ENCODE data around the gene LPP.

LPP gene

DNA sequence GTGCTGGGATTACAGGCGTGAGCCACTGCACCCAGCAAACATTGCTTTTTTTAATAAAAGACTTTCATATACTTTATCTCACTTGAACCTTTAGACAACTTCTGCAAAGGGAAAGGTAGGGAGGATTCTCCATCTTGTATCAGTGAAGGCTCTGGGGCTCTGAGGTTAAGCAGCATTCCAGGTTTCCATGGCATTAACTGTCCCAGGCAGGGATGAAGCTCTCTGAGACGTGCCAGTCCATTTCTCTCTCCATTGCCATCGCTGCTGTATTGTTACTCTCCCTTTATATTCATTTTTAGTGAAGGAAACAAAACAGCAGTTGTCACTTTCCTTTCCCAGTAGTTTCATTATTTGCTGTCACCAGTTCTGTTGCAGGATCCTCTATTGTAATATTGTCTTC lies 342.4 kb downstream of the LPP start:
- DNase-seq, result no peak

DNA sequence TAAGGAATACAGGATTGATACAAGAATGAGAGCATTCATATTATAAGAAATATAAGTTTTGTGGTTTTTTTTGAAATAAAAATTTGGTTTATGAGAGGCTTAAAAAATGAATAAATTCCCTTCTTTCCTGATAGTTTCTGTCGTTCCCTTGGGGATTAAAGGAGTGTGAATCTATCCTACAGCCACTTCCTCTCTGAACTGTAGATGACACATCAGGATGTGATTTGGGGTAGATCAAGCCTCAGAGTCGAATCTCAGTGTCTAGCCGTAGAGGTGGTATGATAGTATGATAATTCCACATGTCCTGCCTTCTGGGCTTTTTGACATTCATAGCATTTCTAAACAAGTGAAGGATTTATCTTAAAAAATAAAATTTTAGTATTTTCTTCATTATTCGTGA lies 343.1 kb downstream of the LPP start:
- no peak for DNase-seq

DNA sequence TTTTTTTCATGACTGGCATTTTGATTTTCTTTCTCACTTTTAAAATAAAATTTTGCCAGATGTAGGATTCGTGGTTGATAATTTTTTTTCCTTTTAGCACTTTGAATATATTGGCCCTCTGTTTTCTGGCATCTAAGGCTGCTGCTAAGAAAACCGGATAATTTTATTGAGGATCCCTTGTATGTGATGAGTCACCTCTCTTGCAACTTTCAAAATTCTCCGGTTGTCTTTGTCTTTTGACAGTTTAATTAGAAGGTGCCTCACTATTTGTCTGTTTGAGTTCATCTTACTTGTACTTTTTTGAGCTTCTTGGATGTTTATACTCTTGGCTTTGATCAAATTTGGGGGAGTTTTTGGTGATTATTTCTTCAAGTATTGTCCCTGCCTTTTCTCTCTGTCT lies 349.7 kb downstream of the LPP start:
- no peak for DNase-seq

DNA sequence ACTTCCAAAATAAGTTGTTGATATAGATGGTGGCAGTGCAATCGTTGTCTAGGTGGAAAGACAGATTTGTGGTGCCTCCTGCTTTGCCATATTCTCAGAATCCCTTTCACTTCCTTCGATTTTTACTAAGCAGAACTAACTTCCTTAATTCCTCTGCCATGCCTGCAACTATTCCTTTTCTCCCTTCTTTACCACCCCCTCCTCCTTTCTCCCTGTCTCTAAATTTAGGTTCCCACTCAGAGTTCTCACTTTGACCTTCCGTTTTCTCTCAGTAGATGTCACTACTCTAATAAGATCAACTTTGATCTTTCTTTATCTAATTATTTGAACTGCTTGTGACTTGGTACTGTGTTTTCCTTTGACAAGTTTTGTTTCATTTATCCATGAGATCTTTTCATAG lies 351.2 kb downstream of the LPP start:
- DNase-seq, result no peak

DNA sequence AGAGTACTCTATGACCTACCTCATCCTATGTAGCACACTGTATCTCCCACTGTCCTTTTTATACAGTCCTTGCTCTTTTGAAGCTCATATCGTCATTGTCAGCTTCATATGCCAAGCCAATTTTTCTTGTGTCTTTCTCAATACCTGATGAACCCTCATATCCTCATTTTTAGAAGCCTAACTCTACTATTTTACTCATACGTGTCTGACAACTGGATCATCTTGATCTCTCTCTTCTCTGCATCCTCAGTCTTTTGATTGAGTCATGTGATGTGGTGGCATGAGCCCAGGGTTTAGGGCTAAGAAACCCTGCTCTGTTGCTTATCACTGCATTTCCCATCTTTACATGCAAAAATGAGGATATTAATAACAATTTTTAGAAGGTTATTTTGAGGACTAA lies 352.0 kb downstream of the LPP start:
- DNase-seq, result no peak

DNA sequence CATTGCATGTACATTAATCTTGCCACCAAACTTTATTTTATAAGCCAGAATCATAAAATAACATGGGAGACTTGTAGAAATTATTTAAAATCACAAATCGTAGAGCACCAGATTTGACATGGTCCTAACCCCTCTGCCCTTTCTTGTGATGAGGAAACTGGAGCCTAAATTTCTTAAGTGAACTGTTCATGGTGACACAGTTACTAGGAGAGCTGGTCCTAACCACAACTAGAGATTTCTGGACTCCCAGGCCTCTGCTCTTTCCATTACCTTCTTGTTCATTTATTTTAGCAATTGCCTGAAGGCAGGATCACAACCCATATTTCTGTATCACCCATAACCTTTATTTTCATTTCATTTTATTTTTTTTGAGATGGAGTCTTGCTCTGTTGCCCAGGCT lies 352.5 kb downstream of the LPP start:
- no peak for DNase-seq

DNA sequence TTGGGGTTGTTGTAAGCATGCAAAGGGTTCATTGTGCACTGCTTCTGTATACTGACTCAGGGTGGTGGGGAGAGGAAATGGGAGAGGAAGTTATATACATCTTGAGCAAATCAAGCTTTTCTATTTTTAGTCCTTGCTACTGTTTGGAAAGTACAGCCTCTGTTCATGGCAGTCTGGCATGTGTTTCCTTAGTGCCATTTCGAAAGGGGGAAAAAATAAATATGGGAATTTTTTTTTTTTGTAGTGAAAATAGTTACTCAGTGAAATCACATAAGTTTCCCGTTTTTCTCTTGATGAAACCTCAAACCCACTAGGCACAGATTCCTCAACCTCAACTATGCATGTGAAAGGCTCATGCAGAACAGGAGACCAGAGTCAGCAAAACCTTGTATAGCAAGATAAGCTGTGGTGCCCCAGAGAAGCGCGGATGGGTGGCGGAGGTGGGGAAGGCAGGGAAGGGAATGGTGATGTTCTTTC lies 353.3 kb downstream of the LPP start:
- DNase-seq, result no peak

DNA sequence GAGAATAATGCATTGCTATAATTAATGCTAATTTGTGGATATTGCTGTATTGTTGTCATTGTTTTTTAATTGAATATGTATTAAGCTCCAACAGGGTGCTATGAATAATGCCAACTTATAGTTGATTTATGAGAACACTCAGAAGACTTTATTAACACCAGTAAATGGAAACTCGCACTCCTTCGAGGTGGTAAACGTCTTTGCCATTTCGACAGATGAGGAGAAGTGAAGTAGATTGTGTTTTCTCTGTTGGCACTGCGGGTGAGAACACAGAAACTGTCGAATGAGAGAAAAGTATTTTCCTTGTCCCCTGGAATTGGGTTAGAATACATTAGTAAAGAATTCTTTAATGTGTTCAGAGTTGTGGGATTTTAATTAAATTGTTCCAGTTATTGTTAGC lies 354.5 kb downstream of the LPP start:
- no peak for DNase-seq

DNA sequence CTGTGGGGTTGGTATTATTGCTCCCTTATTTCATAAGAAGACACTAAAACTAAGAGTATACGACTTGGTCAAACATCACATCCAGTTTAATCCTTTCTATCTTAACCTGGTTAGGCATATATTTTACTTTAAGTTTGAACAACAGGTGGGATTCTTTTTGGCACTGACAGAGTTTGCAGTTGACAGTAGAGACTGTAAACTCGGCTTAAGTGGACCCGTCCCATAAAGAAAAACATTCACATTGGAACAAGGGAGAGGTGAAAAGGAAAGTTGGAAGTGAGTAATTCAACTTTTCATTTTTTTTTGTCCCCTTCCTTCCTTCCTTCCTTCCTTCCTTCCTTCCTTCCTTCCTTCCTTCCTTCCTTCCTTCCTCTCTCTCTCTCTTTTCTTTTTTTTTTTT lies 355.4 kb downstream of the LPP start:
- no peak for DNase-seq

DNA sequence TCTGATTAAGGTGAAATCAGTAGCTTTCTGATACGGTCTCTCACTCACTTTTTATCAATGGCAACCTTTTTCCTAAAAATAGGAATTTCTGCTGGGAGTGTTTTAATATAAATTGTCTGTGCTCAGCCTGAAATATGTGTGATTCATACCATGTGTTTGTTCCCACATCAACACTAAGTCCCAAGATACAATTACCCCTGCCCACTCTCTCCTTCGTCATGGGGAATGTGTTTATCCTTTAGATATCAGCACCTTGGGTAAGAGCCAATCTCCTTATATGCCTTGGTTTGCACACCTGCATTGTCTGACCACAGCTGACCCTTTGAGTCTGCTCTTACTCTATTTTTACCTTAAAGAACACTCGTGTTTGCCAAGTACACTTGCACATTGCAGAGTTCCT lies 356.4 kb downstream of the LPP start:
- no peak for DNase-seq

DNA sequence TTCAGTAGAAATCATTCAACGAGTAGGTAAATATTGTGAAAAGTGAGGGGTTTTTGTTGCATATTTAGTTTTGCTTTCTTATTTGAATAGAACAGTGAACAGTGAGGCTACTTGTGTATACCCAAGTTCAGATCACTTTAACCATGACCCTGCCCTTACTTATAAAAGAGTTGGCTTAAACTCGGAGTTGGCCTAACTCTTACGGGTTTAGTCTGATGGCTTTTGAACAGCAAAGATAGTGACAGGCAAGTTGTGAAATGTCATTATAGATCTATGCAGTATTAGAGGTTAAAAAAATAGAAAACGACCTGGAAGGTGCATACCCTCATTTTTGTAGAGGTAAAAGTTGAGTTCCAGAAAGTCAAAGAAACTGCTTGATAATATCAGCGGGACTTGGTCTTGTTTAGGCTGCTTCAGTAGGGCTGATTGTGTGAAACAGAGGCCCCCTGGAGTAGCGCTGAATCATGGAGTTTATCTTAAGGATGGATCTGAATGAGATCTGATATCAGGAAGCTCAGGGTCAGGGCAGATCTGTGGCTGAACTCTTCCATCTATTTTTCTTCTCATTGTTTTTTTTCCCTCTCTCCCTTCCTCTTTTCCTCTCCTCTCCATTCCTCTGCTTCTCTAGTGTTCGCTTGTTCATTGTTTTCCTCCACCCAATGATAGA lies 359.8 kb downstream of the LPP start:
- DNase-seq, result no peak

DNA sequence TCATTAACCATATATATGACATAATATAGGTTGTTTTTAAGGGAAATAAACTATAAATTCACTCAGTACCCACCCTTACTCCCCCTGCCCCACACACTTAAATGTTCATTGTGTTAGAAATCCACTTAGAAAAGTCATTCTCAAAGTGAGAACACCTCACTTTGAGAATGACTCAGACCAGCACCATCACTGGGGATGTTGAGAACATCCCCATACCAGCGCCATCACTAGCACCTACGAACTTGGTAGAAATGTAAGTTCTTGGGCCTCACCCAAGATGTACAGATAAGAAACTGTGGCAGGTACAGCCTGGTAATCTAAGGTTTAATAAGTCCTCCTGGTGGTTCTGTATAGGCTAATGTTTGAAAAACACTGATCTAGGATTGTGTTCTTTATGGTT lies 362.6 kb downstream of the LPP start:
- no peak for DNase-seq

DNA sequence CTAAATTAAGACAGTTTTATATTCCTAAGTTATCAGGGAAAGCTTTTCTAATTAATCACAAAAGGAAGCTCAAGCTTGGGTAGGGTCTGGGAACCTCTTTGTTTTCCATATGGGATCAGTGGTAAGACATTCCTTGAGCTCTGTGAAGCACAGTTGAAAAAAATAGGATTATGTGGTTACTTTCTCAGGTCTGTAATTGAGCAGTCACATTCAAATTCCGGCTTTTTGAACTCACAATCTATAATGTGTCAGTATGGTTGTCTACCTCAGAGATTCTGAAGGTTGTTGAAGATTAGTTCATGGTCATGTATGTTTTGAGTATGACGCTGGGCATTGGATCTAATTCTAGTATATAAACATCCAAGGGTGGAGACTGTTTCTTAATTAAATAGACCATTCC lies 364.5 kb downstream of the LPP start:
- no peak for DNase-seq

DNA sequence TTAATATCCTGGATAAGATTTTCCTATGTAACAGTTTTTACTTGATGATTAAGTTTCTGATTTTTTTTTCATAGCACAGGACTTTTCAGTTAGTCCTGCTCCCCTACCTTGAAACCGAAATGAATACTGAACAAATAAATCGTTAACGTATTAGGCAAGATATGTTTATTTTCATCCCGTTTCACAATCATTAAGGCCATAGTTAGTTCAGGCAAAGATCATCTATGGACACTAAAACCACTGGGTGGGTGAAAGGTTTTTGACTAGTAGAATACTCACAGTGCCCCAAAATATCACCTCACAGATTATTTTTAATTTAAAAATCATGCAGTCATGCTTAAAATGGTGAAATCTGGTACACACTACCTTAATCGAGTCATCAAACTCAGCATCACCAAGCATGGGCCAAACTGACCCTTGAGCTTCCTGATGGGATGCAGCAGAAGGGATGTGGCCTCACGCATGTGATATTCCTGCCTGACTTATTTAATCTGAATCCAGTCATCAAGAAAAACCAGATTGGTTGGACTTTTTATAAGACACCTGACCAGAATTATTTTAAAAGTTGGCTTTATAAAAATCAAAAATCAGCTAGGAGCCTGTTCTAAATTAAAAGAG lies 365.0 kb downstream of the LPP start:
- DNase-seq, result no peak

DNA sequence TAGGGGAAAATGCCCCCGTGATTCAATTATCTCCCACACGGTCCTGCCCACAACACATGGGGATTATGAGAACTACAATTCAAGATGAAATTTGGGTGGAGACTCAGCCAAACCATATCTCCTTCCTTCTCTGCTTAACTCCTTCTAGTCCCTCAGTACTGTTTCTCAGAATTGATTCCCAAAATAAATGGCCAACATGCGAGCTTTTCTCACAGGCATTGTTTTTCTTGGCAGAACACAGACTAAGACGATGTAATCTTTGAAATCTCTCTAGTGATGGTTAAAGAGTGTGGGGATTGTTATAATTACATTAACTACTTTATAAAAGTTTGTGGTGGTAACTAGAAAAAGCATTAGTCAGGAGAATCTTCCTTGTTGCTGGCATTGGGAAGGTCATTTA lies 366.5 kb downstream of the LPP start:
- DNase-seq, result no peak

DNA sequence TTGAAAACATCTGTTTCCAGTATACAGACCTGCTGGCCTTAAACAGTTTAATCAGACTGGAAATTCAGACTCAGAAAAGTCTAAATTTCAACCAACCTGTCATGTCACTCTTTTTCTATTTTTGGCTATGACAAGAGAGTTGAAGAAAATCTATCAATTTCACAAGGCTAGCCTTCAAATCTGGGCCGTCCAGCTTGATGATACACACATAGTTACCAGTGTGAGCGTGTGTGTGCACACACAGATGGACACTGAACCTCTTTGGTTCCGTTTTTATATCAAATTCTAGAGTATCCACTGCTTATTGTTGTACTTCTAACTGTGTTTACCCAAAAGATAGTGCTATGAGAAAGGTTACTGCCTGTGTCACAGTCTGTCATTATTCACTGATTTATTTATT lies 368.2 kb downstream of the LPP start:
- no peak for DNase-seq

DNA sequence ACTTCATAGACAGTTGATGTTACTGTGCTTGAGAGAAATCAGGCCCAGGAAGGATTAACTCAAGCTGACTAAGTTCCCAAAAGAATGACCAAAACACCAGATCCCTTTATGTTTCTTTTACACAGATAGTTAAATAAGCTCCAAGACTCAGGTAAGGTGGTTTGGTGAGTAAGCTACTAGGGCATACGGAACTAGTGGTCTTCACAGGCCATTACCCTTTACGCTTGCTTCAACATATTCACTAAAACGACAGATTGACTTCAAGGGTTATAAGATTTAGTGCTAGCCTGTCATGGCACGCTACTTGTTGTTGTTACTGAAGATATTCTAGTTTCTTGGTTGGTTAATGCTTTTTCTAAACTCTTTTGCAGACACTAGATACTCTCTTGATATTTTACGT lies 369.3 kb downstream of the LPP start:
- no peak for DNase-seq

DNA sequence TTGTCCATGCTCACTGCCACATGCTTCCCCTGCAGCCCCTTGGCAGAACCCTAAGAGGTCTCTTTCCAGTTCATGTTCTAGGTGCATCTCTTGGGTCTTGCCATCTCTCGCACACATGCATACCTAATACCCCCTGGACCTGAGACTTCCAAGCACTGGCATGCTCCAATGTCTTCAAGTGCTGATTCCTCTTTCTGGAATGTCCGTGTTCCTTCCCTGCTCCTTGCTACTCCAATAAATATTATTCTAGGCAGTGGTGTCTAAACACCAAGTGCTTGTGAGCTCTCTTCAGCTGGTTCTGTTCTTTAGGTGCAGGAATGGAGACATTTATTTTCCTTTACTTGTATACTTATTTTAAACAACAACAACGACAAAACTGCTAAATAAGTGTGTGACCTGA lies 370.1 kb downstream of the LPP start:
- DNase-seq, result no peak

DNA sequence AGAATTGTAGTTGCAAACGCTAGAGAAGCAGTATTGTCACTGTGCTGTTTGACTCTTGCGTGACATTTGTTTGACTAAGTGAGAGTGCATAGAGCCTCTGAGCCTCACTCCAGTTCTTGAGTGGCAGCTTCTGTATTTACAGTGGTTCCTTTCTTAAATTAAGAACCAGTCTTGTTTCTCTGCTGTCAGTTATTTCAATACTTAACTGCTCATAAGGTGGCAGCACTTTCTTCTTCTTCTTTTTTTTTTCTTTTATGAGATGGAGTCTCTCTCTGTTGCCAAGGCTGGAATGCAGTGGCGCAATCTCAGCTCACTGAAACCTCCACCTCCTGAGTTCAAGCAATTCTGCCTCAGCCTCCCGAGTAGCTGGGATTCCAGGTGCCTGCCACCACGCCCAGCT lies 372.1 kb downstream of the LPP start:
- DNase-seq, result no peak

DNA sequence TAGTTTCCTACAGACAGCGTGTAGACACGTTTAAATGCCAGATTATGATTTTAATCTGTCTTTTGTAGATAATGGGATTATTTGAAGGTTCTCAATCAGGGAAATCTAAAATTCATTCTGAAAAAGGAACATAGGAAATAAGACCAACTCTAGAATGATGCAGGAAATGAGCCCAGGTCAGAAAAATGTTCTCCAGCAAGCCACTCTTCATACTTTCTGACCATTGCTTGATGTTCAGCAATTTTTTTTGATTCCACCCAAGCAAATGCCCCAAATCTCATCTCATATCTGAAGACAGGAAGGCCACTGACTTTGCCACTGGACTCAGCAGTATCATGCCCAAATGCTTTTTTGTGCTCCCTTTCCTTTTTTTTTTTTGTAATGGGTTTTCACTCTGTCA lies 373.4 kb downstream of the LPP start:
- DNase-seq, result no peak

DNA sequence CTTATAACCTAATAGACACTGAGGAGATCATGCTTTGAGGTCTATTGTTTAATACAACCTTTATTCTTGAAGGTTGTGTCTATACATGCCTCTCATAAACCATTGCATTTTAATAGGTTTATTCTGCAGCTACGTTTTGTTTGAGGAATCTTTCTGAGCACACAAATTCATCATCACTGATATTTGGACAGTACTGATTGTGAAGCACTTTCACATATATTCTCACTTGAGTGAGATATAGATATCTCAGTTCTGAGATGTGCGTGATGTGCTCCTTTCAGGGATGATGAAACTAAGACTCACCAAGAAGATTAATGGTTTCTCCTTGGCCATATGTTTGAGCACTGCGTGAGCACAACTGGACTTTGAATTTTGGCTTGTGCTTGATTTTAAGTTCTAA lies 374.4 kb downstream of the LPP start:
- DNase-seq, result no peak

DNA sequence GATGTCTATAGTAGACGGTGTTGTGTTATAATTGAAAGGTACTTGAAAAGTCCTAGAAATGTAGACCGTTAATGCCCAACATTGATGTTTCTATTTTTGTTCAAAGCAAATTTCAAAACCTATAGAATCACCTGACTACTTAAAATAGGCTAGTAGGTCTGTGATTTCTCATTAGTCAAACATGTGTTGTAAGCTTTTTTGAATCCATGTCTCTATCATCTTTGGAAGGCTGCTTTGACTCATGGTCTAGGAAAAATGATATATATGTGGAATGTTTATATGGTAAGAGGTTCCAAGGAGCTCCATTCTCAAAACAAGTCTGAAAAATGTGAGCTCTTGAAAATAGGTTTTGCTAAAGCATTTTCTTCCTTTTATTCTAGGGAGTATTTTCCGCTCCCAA lies 375.3 kb downstream of the LPP start:
- DNase-seq, result no peak

DNA sequence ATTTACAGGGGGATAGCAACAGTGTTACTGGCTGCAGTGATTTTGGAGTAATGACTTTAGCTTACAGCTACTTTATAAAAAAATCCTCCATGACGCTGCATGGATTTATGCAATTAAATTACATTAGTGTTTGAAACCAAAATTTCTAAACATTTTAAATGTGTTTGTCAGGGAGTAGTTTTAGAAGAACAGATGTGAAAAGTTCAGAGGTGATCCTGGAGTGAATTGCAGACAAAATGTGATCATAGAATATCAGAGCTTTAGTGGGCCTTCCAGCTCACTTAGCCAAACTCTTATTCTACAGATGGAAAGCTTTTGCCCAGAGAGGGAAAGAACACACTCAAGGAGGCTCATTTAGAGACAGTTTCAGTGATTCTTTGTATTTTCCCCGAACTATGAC lies 376.3 kb downstream of the LPP start:
- no peak for DNase-seq

DNA sequence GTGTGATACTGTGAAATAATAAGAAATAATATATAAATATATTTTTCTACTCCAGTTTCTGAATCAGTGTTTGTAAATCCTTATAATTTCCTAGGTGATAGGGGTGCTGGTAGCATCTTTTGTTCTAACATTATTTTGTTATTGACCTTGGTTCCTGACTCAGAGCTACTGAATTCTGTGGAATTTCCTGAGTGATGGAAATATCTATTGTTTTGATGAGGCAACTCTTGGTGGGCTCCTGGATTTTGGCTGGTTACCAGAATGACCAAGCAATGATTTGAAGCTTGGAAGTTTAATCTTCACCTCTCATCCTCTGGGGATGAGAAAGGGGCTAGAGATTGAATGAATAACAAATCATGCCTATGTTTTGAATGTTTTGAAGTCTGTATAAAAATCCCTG lies 377.3 kb downstream of the LPP start:
- DNase-seq, result no peak

DNA sequence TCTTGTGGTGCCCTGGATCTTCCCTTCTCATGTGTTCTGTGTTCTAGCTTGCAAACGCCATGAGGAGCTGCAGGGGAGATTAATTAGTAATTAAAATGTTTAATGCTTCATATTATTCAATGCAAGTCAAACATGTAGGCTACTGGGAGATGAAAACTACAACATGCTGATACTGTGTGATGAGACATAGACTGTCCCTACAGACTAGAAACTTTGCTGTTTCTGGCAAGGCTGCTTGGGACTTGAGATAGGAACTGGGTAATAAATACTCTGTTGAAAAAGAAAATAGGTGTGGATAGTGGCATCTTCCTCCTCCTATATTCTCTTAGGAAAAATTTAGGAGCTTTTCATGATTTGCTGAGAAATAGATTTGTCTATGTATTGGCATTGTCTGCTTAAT lies 379.2 kb downstream of the LPP start:
- no peak for DNase-seq
